ENCODE measurements around the gene OR9A4.

OR9A4 gene

GRCh38 chr7:141906285-141906684, 9.9 kb upstream of the OR9A4 start:
- TF ChIP-seq, protein P1, sequence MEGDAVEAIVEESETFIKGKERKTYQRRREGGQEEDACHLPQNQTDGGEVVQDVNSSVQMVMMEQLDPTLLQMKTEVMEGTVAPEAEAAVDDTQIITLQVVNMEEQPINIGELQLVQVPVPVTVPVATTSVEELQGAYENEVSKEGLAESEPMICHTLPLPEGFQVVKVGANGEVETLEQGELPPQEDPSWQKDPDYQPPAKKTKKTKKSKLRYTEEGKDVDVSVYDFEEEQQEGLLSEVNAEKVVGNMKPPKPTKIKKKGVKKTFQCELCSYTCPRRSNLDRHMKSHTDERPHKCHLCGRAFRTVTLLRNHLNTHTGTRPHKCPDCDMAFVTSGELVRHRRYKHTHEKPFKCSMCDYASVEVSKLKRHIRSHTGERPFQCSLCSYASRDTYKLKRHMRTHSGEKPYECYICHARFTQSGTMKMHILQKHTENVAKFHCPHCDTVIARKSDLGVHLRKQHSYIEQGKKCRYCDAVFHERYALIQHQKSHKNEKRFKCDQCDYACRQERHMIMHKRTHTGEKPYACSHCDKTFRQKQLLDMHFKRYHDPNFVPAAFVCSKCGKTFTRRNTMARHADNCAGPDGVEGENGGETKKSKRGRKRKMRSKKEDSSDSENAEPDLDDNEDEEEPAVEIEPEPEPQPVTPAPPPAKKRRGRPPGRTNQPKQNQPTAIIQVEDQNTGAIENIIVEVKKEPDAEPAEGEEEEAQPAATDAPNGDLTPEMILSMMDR (IDR thresholded peaks at IDR 0.05; ENCODE audit: low read depth, low read length, missing control alignments) = no peak
- in situ Hi-C loops (cut with HindIII; ENCODE audit: low pct_ligation_motif_present, low sequenced_read_pairs) = no loop called here
- Histone ChIP-seq H3K27ac (no peak overlapping the region), H3K4me3 (ENCODE audit: low read depth, low read length) (no peak overlapping the region), H3K36me3 (replicated peaks) (no peaks in the 10 kb centered on the region), H3K27me3 (replicated peaks) (no peaks in the 10 kb centered on the region)
- no peak for DNase-seq

- no peak overlapping the region for H3K27ac ChIP-seq
- no peak for DNase-seq
- H3K36me3 ChIP-seq (replicated peaks) = no peaks in the 10 kb centered on the region
- no peak overlapping the region for H3K4me3 ChIP-seq (ENCODE audit: low read depth, low read length)
- in situ Hi-C loops (cut with HindIII; ENCODE audit: low pct_ligation_motif_present, low sequenced_read_pairs) = no loop called here
- no peaks in the 10 kb centered on the region for H3K27me3 ChIP-seq (replicated peaks)
- TF ChIP-seq, protein P1 (IDR thresholded peaks at IDR 0.05; ENCODE audit: low read depth, low read length, missing control alignments) = no peak
These were observed 4.8 kb upstream of the OR9A4 start for GRCh38 chr7:141911391-141911790.

GRCh38 chr7:141915565-141915964, 634 bp upstream of the OR9A4 start:
- Histone ChIP-seq H3K4me3 (ENCODE audit: low read depth, low read length) (no peak overlapping the region), H3K27me3 (replicated peaks) (no peaks in the 10 kb centered on the region), H3K36me3 (replicated peaks) (no peaks in the 10 kb centered on the region), H3K27ac (no peak overlapping the region)
- DNase-seq = no peak
- in situ Hi-C loops (cut with HindIII; ENCODE audit: low pct_ligation_motif_present, low sequenced_read_pairs) = no loop called here
- TF ChIP-seq, protein P1 (IDR thresholded peaks at IDR 0.05; ENCODE audit: low read depth, low read length, missing control alignments) = no peak

- TF ChIP-seq, protein P1 (IDR thresholded peaks at IDR 0.05; ENCODE audit: low read depth, low read length, missing control alignments) = no peak
- Histone ChIP-seq H3K36me3 (replicated peaks) (no peaks in the 10 kb centered on the region), H3K27ac (no peak overlapping the region), H3K4me3 (ENCODE audit: low read depth, low read length) (no peak overlapping the region), H3K27me3 (replicated peaks) (no peaks in the 10 kb centered on the region)
- no peak for DNase-seq
- in situ Hi-C loops (cut with HindIII; ENCODE audit: low pct_ligation_motif_present, low sequenced_read_pairs) = no loop called here
These were observed 4.1 kb downstream of the OR9A4 start for GRCh38 chr7:141920281-141920680.

GRCh38 chr7:141928146-141928844, 12.1 kb downstream of the OR9A4 start:
- in situ Hi-C loops (cut with HindIII; ENCODE audit: low pct_ligation_motif_present, low sequenced_read_pairs) = no loop called here
- Histone ChIP-seq H3K36me3 (replicated peaks) (no peaks in the 10 kb centered on the region), H3K27ac (no peak overlapping the region), H3K27me3 (replicated peaks) (no peaks in the 10 kb centered on the region), H3K4me3 (ENCODE audit: low read depth, low read length) (no peak overlapping the region)
- TF ChIP-seq, protein P1 (IDR thresholded peaks at IDR 0.05; ENCODE audit: low read depth, low read length, missing control alignments) = no peak
- no peak for DNase-seq

DNA sequence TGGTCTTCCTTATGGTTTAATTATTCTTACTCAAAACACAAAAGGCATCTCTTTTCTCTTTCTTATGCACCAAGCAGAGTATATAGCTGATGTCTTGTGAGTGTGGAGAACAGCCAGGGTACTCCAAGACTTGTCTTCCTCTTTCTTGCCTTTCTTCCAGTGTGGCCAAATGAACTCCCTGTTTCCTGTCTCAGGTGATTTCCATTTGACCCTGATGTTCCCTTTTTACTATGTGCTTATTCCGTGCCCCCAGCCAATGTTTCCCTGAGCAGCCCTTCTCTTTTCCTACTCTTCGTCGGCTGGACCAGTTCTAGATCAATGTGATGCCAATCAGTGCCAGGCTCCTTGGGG, 12.6 kb downstream of the OR9A4 start:
- in situ Hi-C loops (cut with HindIII; ENCODE audit: low pct_ligation_motif_present, low sequenced_read_pairs) = no loop called here
- TF ChIP-seq, protein P1 (IDR thresholded peaks at IDR 0.05; ENCODE audit: low read depth, low read length, missing control alignments) = no peak

More for the DNA sequence above, 12.6 kb downstream of the OR9A4 start:
- Histone ChIP-seq H3K27ac (no peak overlapping the region), H3K4me3 (ENCODE audit: low read depth, low read length) (no peak overlapping the region), H3K36me3 (replicated peaks) (no peaks in the 10 kb centered on the region), H3K27me3 (replicated peaks) (no peaks in the 10 kb centered on the region)
- no peak for DNase-seq
